Esophagus muscularis mucosa (tissue), 4 donors: Measurements from ENCODE around the gene ISX. TPM values are rescaled to one million over a fixed set of nuclear protein-coding genes. Genes with fewer than 3 reads are reported as not detected.
"Not testable (repeated sequence)": the region's sequence is repeated elsewhere in the genome, so short reads cannot be mapped to it uniquely, and the experiment has no call there.

Experiments used
- DNase-seq: peaks from one replicate; pipeline ENCODE4 v3.0.0-alpha.2; 2017; ENCODE audit errors: extremely low spot score
- H3K27ac ChIP-seq, 4 donors: fragments of 200-600 bp; sonication (generic); replicated peaks in 1 of 4; 1 replicate in 3 of 4; 2 replicates in 1 of 4; pipeline ENCODE4 v1.5.1; 2016 to 2019; ENCODE audit warnings: mild to moderate bottlenecking in 1 of 4
- H3K27me3 ChIP-seq, 4 donors: fragments of 200-600 bp; sonication (generic); one replicate each; pipeline versions ENCODE4 v1.5.1 to v1.6.0; 2016 to 2019
- H3K36me3 ChIP-seq, 4 donors: fragments of 200-600 bp; sonication (generic); one replicate each; pipeline ENCODE4 v1.5.1; 2016 to 2019
- H3K4me1 ChIP-seq, 4 donors: fragments of 200-600 bp; sonication (generic); one replicate each; pipeline ENCODE4 v1.5.1; 2016 to 2019
- H3K4me3 ChIP-seq, 4 donors: fragments of 200-600 bp; sonication (generic); 1 replicate in 2 of 4; 2 replicates in 2 of 4; pipeline ENCODE4 v1.5.1; 2016 to 2019; ENCODE audit warnings: mild to moderate bottlenecking in 4 of 4, moderate library complexity in 1 of 4
- H3K9me3 ChIP-seq, 4 donors: fragments of 200-600 bp; sonication (generic); 1 replicate in 3 of 4; 2 replicates in 1 of 4; pipeline ENCODE4 v1.5.1; 2016 to 2019
- CTCF ChIP-seq, 3 experiments: fragments of 200-600 bp in 2 of 3; fragments of 450-650 bp in 1 of 3; sonication (generic) in 2 of 3; IDR thresholded peaks; one replicate each; pipeline ENCODE4 v1.5.1; 2017 to 2019; ENCODE audit warnings: antibody characterized with exemption in 3 of 3, mild to moderate bottlenecking in 2 of 3, moderate library complexity in 1 of 3
- EP300 ChIP-seq: sonication (generic); formaldehyde crosslinking; IDR thresholded peaks from one replicate; pipeline ENCODE4 v1.6.1; 2017; ENCODE audit warnings: antibody characterized with exemption
- POLR2A ChIP-seq: fragments of 450-650 bp; IDR thresholded peaks from one replicate; pipeline ENCODE4 v1.6.1; 2017; ENCODE audit warnings: antibody characterized with exemption, moderate library complexity, mild to moderate bottlenecking, low read depth
- POLR2AphosphoS5 ChIP-seq, 2 donors: sonication (generic); formaldehyde crosslinking; IDR thresholded peaks; one replicate each; pipeline ENCODE4 v1.6.1; 2017; ENCODE audit warnings: antibody characterized with exemption in 2 of 2
- WGBS: methylation state at CpG from one replicate; pipeline ENCODE4 v1.1.5; 2018; 5-methylcytosine and 5-hydroxymethylcytosine counted together
- intact Hi-C: fragments of 100-400 bp; cut with DNase I; formaldehyde crosslinking; loops from one replicate; pipeline ENCODE4 v1.15.1; 2023
- total RNA-seq, 4 donors: library from RNA; depleted of rRNA; stranded (reverse); fragments of >200 nt; gene quantifications; one replicate each; pipeline versions ENCODE4 v1.1.0 to v1.2.1, GENCODE V29; 2016

ISX gene
- total RNA-seq, 4 donors from 2014 or later: not detected

- WGBS: 81% methylated on average over 2 of the region's 2 CpGs
- H3K4me1 ChIP-seq: no peaks in the 10 kb centered on the region
- H3K27ac ChIP-seq: no peak overlapping the region
- H3K9me3 ChIP-seq: peaks cover 0 to 9% (median 0%) of the 10 kb centered on the region in 4 donors
- H3K4me3 ChIP-seq: no peak overlapping the region
- TF ChIP-seq POLR2A: no peak
- TF ChIP-seq EP300: no peak
- TF ChIP-seq POLR2AphosphoS5 (IDR thresholded peaks at IDR 0.05): no peak
- no peak for TF ChIP-seq CTCF (IDR thresholded peaks at IDR 0.05)
- peaks cover 0 to 41% (median 1%) of the 10 kb centered on the region in 4 donors for H3K27me3 ChIP-seq
- no peak for DNase-seq
- H3K36me3 ChIP-seq: no peaks in the 10 kb centered on the region
- intact Hi-C loops: no loop called here
Observed at GRCh38 chr22:35043934-35044319, 22.0 kb upstream of the ISX start.

GRCh38 chr22:35044607-35045390, 21.2 kb upstream of the ISX start:
- WGBS: 80% methylated on average over 5 of the region's 5 CpGs
- intact Hi-C loops: no loop called here

GRCh38 chr22:35045451-35045850, 20.5 kb upstream of the ISX start:
- TF ChIP-seq EP300: no peak
- TF ChIP-seq POLR2AphosphoS5 (IDR thresholded peaks at IDR 0.05): no peak
- intact Hi-C loops: no loop called here

More at GRCh38 chr22:35044607-35045390, 21.2 kb upstream of the ISX start:
- H3K4me3 ChIP-seq: no peak overlapping the region
- H3K4me1 ChIP-seq: no peaks in the 10 kb centered on the region
- TF ChIP-seq CTCF (IDR thresholded peaks at IDR 0.05) (no peak), EP300 (no peak), POLR2AphosphoS5 (IDR thresholded peaks at IDR 0.05) (no peak), POLR2A (no peak)
- no peaks in the 10 kb centered on the region for H3K36me3 ChIP-seq
- H3K27me3 ChIP-seq: peaks cover 0 to 41% (median 1%) of the 10 kb centered on the region in 4 donors
- H3K9me3 ChIP-seq: peaks cover 0 to 9% (median 0%) of the 10 kb centered on the region in 4 donors
- no peak for DNase-seq
- H3K27ac ChIP-seq: no peak overlapping the region

GRCh38 chr22:35046744-35047462, 19.1 kb upstream of the ISX start:
- no peak for DNase-seq
- Histone ChIP-seq H3K27me3 (peaks cover 0 to 41% (median 1%) of the 10 kb centered on the region in 4 donors), H3K4me3 (no peak overlapping the region), H3K36me3 (no peaks in the 10 kb centered on the region), H3K27ac (no peak overlapping the region), H3K9me3 (peaks cover 0 to 9% (median 0%) of the 10 kb centered on the region in 4 donors), H3K4me1 (no peaks in the 10 kb centered on the region)
- WGBS: 92% methylated on average over 12 of the region's 12 CpGs
- TF ChIP-seq EP300 (no peak), POLR2A (no peak), CTCF (IDR thresholded peaks at IDR 0.05) (no peak), POLR2AphosphoS5 (IDR thresholded peaks at IDR 0.05) (no peak)
- intact Hi-C loops: no loop called here

More at GRCh38 chr22:35045451-35045850, 20.5 kb upstream of the ISX start:
- no peak for DNase-seq
- no peaks in the 10 kb centered on the region for H3K36me3 ChIP-seq
- peaks cover 0 to 9% (median 0%) of the 10 kb centered on the region in 4 donors for H3K9me3 ChIP-seq
- H3K4me1 ChIP-seq: no peaks in the 10 kb centered on the region
- WGBS: 66% methylated on average over 9 of the region's 9 CpGs
- H3K27ac ChIP-seq: no peak overlapping the region
- H3K27me3 ChIP-seq: peaks cover 0 to 41% (median 1%) of the 10 kb centered on the region in 4 donors
- no peak overlapping the region for H3K4me3 ChIP-seq

- H3K36me3 ChIP-seq, DNase-seq, H3K4me3 ChIP-seq, intact Hi-C loops, H3K27ac ChIP-seq, H3K9me3 ChIP-seq, H3K4me1 ChIP-seq: not testable (repeated sequence)
- peaks cover 0 to 41% (median 1%) of the 10 kb centered on the region in 4 donors for H3K27me3 ChIP-seq
- 89% methylated on average over 4 of the region's 4 CpGs for WGBS
Observed at GRCh38 chr22:35050038-35050437, 15.9 kb upstream of the ISX start.
